ENCODE data around the gene HPS3. TPM values are rescaled to one million over a fixed set of nuclear protein-coding genes. Genes with fewer than 3 reads are reported as not detected.
"Not testable (repeated sequence)": the region's sequence is repeated elsewhere in the genome, so short reads cannot be mapped to it uniquely, and the experiment has no call there.

Gene HPS3
- total RNA-seq, 1 donor from 2014 or later, result 24.1 TPM

GRCh38 chr3:149181182-149181581 lies 51.7 kb downstream of the HPS3 start:
- H3K27ac Mint-ChIP-seq, result no peak overlapping the region
- TF ChIP-seq CTCF (IDR thresholded peaks at IDR 0.05; ENCODE audit: unreplicated experiment), result no peak
- H3K4me1 Mint-ChIP-seq (ENCODE audit: low read depth), result no peaks in the 10 kb centered on the region
- no peak overlapping the region for H3K4me3 Mint-ChIP-seq (ENCODE audit: low read depth)
- peaks cover 3% of the 10 kb centered on the region for H3K9me3 Mint-ChIP-seq (ENCODE audit: low read depth)
- H3K27me3 Mint-ChIP-seq, result no peaks in the 10 kb centered on the region
- no peak for DNase-seq (ENCODE audit: low spot score, unreplicated experiment)
- H3K36me3 Mint-ChIP-seq (ENCODE audit: insufficient read depth), result peaks cover 12% of the 10 kb centered on the region

GRCh38 chr3:149186219-149186618 lies 56.8 kb downstream of the HPS3 start:
- no peak for DNase-seq (ENCODE audit: low spot score, unreplicated experiment)
- Mint-ChIP-seq H3K4me3 (ENCODE audit: low read depth) (no peak overlapping the region), H3K36me3 (ENCODE audit: insufficient read depth) (no peaks in the 10 kb centered on the region), H3K27ac (no peak overlapping the region), H3K27me3 (no peaks in the 10 kb centered on the region), H3K9me3 (ENCODE audit: low read depth) (peaks cover 3% of the 10 kb centered on the region), H3K4me1 (ENCODE audit: low read depth) (peaks cover 5% of the 10 kb centered on the region)
- TF ChIP-seq CTCF (IDR thresholded peaks at IDR 0.05; ENCODE audit: unreplicated experiment), result no peak

GRCh38 chr3:149186721-149187120 lies 57.3 kb downstream of the HPS3 start:
- no peaks in the 10 kb centered on the region for H3K36me3 Mint-ChIP-seq (ENCODE audit: insufficient read depth)
- peaks cover 3% of the 10 kb centered on the region for H3K9me3 Mint-ChIP-seq (ENCODE audit: low read depth)
- peaks cover 5% of the 10 kb centered on the region for H3K4me1 Mint-ChIP-seq (ENCODE audit: low read depth)
- no peak overlapping the region for H3K4me3 Mint-ChIP-seq (ENCODE audit: low read depth)
- no peak for DNase-seq (ENCODE audit: low spot score, unreplicated experiment)
- no peaks in the 10 kb centered on the region for H3K27me3 Mint-ChIP-seq
- TF ChIP-seq CTCF (IDR thresholded peaks at IDR 0.05; ENCODE audit: unreplicated experiment), result no peak
- H3K27ac Mint-ChIP-seq, result no peak overlapping the region

- TF ChIP-seq CTCF (IDR thresholded peaks at IDR 0.05; ENCODE audit: unreplicated experiment), result no peak
- no peak for DNase-seq (ENCODE audit: low spot score, unreplicated experiment)
- Mint-ChIP-seq H3K4me3 (ENCODE audit: low read depth) (no peak overlapping the region), H3K9me3 (ENCODE audit: low read depth) (peaks cover 3% of the 10 kb centered on the region), H3K27ac (no peak overlapping the region), H3K4me1 (ENCODE audit: low read depth) (peaks cover 5% of the 10 kb centered on the region), H3K27me3 (no peaks in the 10 kb centered on the region), H3K36me3 (ENCODE audit: insufficient read depth) (no peaks in the 10 kb centered on the region)
These were observed 59.1 kb downstream of the HPS3 start for GRCh38 chr3:149188494-149188893.

- Mint-ChIP-seq H3K27me3 (peaks cover 14% of the 10 kb centered on the region), H3K36me3 (ENCODE audit: insufficient read depth) (no peaks in the 10 kb centered on the region), H3K4me3 (ENCODE audit: low read depth) (no peak overlapping the region), H3K27ac (no peak overlapping the region), H3K9me3 (ENCODE audit: low read depth) (no peaks in the 10 kb centered on the region), H3K4me1 (ENCODE audit: low read depth) (peaks cover 10% of the 10 kb centered on the region)
- DNase-seq (ENCODE audit: low spot score, unreplicated experiment), result no peak
- no peak for TF ChIP-seq CTCF (IDR thresholded peaks at IDR 0.05; ENCODE audit: unreplicated experiment)
These were observed 65.8 kb downstream of the HPS3 start for GRCh38 chr3:149195221-149195620.

GRCh38 chr3:149196805-149197592 lies 67.6 kb downstream of the HPS3 start:
- not testable (repeated sequence) for DNase-seq (ENCODE audit: low spot score, unreplicated experiment); H3K9me3 Mint-ChIP-seq (ENCODE audit: low read depth); H3K27ac Mint-ChIP-seq; H3K36me3 Mint-ChIP-seq (ENCODE audit: insufficient read depth)
- Mint-ChIP-seq H3K27me3 (peaks cover 14% of the 10 kb centered on the region), H3K4me3 (ENCODE audit: low read depth) (peak overlapping the region; percentile 29), H3K4me1 (ENCODE audit: low read depth) (peaks cover 10% of the 10 kb centered on the region)
